K562 (cell line): Measurements from ENCODE around the gene DNAL4. TPM values are rescaled to one million over a fixed set of nuclear protein-coding genes. Genes with fewer than 3 reads are reported as not detected.
A peak's percentile ranks its signal among the peaks of the same experiment; 100 is the strongest.

Source experiments
- CHD1 ChIP-seq: fragments of 200-600 bp; sonication (generic); IDR thresholded peaks from one replicate; pipeline ENCODE4 v1.6.1; 2012; ENCODE audit warnings: mild to moderate bottlenecking, moderate library complexity, low read length, inconsistent platforms
- NR3C1 ChIP-seq: sonication (generic); formaldehyde crosslinking; IDR thresholded peaks from 2 replicates; pipeline ENCODE4 v1.8.1; 2022; ENCODE audit warnings: missing genetic modification reagents
- RAD51 ChIP-seq: fragments of 450-650 bp; IDR thresholded peaks from 2 replicates; pipeline ENCODE4 v1.7.1; 2016; ENCODE audit warnings: low read depth, mild to moderate bottlenecking, borderline replicate concordance
- SIRT6 ChIP-seq: IDR thresholded peaks from one replicate; pipeline ENCODE4 v1.6.1; 2012; ENCODE audit warnings: low read depth, mild to moderate bottlenecking, control low read depth, inconsistent platforms, low read length, moderate library complexity
- SLC30A9 ChIP-seq: fragments of 250-450 bp; sonication (Bioruptor Pico); IDR thresholded peaks from 2 replicates; pipeline ENCODE4 v1.8.0; 2022; ENCODE audit warnings: mild to moderate bottlenecking, moderate library complexity
- SMARCA4 ChIP-seq: fragments of 450-650 bp; IDR thresholded peaks from 2 replicates; pipeline ENCODE4 v1.6.1; 2016
- TCFL5 ChIP-seq: fragments of 250-450 bp; sonication (Bioruptor Pico); conservative IDR thresholded peaks from 2 replicates; pipeline ENCODE4 v1.6.1; 2021; ENCODE audit warnings: mild to moderate bottlenecking, moderate library complexity, matching md5 sums
- polyA plus RNA-seq, 8 experiments: library from polyadenylated mRNA; depleted of rRNA in 4 of 8; stranded (reverse) in 5 of 8; unstranded in 3 of 8; fragments of >200 nt; fragmentation: Nextera tagmentation in 2 of 8; fragmentation: Illumina TruSeq in 1 of 8; extraction: Ambion mirVana in 2 of 8; extraction: Trizol in 1 of 8; gene quantifications; 2 replicates each; pipeline versions ENCODE4 v1.2.1 to v1.2.3, GENCODE V29; 2011 to 2014; ENCODE audit warnings: inconsistent platforms in 1 of 8, missing spikeins in 1 of 8
- total RNA-seq, 7 experiments: library from RNA; depleted of rRNA in 6 of 7; stranded (reverse); fragments of >200 nt in 6 of 7; fragmentation: Illumina TruSeq in 2 of 7; extraction: Trizol in 2 of 7; gene quantifications; 2 replicates each; pipeline versions ENCODE4 v1.2.1 to v1.2.3, GENCODE V29; 2011 to 2021; ENCODE audit warnings: low replicate concordance in 1 of 7
- TF ChIP-seq, protein P1 (sequence below): fragments of 200-600 bp; sonication (generic); IDR thresholded peaks from one replicate; pipeline ENCODE4 v1.6.1; 2012; ENCODE audit warnings: mild to moderate bottlenecking, low read depth, low read length, inconsistent platforms
- TF ChIP-seq, protein P2 (sequence below): fragments of 450-650 bp; IDR thresholded peaks from 2 replicates; pipeline ENCODE4 v1.6.1; 2018; ENCODE audit warnings: mild to moderate bottlenecking, low read depth; ENCODE audit not compliant: partially characterized antibody

Gene DNAL4
- total and polyA plus RNA-seq, 9 of the 15 experiments (the other 6 are each of a cell fraction or from before 2014, with no cell fraction given) = 0.20 to 9.4 (median 5.2) TPM

GRCh38 chr22:38843201-38843656 is 49.3 kb upstream of the DNAL4 start (continued):
- TF ChIP-seq SIRT6 (no peak), NR3C1 (CRISPR knock-in tag) (no peak), SLC30A9 (CRISPR knock-in tag) (no peak), RAD51 (no peak), TCFL5 (no peak), SMARCA4 (no peak), CHD1 (peak; percentile 60)
- TF ChIP-seq, protein P1, sequence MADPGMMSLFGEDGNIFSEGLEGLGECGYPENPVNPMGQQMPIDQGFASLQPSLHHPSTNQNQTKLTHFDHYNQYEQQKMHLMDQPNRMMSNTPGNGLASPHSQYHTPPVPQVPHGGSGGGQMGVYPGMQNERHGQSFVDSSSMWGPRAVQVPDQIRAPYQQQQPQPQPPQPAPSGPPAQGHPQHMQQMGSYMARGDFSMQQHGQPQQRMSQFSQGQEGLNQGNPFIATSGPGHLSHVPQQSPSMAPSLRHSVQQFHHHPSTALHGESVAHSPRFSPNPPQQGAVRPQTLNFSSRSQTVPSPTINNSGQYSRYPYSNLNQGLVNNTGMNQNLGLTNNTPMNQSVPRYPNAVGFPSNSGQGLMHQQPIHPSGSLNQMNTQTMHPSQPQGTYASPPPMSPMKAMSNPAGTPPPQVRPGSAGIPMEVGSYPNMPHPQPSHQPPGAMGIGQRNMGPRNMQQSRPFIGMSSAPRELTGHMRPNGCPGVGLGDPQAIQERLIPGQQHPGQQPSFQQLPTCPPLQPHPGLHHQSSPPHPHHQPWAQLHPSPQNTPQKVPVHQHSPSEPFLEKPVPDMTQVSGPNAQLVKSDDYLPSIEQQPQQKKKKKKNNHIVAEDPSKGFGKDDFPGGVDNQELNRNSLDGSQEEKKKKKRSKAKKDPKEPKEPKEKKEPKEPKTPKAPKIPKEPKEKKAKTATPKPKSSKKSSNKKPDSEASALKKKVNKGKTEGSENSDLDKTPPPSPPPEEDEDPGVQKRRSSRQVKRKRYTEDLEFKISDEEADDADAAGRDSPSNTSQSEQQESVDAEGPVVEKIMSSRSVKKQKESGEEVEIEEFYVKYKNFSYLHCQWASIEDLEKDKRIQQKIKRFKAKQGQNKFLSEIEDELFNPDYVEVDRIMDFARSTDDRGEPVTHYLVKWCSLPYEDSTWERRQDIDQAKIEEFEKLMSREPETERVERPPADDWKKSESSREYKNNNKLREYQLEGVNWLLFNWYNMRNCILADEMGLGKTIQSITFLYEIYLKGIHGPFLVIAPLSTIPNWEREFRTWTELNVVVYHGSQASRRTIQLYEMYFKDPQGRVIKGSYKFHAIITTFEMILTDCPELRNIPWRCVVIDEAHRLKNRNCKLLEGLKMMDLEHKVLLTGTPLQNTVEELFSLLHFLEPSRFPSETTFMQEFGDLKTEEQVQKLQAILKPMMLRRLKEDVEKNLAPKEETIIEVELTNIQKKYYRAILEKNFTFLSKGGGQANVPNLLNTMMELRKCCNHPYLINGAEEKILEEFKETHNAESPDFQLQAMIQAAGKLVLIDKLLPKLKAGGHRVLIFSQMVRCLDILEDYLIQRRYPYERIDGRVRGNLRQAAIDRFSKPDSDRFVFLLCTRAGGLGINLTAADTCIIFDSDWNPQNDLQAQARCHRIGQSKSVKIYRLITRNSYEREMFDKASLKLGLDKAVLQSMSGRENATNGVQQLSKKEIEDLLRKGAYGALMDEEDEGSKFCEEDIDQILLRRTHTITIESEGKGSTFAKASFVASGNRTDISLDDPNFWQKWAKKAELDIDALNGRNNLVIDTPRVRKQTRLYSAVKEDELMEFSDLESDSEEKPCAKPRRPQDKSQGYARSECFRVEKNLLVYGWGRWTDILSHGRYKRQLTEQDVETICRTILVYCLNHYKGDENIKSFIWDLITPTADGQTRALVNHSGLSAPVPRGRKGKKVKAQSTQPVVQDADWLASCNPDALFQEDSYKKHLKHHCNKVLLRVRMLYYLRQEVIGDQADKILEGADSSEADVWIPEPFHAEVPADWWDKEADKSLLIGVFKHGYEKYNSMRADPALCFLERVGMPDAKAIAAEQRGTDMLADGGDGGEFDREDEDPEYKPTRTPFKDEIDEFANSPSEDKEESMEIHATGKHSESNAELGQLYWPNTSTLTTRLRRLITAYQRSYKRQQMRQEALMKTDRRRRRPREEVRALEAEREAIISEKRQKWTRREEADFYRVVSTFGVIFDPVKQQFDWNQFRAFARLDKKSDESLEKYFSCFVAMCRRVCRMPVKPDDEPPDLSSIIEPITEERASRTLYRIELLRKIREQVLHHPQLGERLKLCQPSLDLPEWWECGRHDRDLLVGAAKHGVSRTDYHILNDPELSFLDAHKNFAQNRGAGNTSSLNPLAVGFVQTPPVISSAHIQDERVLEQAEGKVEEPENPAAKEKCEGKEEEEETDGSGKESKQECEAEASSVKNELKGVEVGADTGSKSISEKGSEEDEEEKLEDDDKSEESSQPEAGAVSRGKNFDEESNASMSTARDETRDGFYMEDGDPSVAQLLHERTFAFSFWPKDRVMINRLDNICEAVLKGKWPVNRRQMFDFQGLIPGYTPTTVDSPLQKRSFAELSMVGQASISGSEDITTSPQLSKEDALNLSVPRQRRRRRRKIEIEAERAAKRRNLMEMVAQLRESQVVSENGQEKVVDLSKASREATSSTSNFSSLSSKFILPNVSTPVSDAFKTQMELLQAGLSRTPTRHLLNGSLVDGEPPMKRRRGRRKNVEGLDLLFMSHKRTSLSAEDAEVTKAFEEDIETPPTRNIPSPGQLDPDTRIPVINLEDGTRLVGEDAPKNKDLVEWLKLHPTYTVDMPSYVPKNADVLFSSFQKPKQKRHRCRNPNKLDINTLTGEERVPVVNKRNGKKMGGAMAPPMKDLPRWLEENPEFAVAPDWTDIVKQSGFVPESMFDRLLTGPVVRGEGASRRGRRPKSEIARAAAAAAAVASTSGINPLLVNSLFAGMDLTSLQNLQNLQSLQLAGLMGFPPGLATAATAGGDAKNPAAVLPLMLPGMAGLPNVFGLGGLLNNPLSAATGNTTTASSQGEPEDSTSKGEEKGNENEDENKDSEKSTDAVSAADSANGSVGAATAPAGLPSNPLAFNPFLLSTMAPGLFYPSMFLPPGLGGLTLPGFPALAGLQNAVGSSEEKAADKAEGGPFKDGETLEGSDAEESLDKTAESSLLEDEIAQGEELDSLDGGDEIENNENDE = no peak
- TF ChIP-seq, protein P2, sequence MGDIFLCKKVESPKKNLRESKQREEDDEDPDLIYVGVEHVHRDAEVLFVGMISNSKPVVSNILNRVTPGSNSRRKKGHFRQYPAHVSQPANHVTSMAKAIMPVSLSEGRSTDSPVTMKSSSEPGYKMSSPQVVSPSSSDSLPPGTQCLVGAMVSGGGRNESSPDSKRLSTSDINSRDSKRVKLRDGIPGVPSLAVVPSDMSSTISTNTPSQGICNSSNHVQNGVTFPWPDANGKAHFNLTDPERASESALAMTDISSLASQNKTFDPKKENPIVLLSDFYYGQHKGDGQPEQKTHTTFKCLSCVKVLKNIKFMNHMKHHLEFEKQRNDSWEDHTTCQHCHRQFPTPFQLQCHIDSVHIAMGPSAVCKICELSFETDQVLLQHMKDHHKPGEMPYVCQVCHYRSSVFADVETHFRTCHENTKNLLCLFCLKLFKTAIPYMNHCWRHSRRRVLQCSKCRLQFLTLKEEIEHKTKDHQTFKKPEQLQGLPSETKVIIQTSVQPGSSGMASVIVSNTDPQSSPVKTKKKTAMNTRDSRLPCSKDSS = no peak
